Prostate gland (tissue), 2 donors: ENCODE results near the gene CEACAM3.

ENCODE experiments used
- CTCF ChIP-seq, 4 experiments: fragments of 200-600 bp in 2 of 4; fragments of 450-650 bp in 2 of 4; sonication (generic) in 2 of 4; IDR thresholded peaks; 1 replicate in 3 of 4; 2 replicates in 1 of 4; pipeline ENCODE4 v1.5.1; 2016 to 2019; ENCODE audit warnings: antibody characterized with exemption in 4 of 4, mild to moderate bottlenecking in 2 of 4, moderate library complexity in 2 of 4
- POLR2AphosphoS5 ChIP-seq: sonication (generic); formaldehyde crosslinking; IDR thresholded peaks from one replicate; pipeline ENCODE4 v1.6.1; 2017; ENCODE audit warnings: antibody characterized with exemption

- TF ChIP-seq POLR2AphosphoS5 (no peak), CTCF (IDR thresholded peaks at IDR 0.05) (no peak)
Measured at GRCh38 chr19:41811981-41812380, 15.6 kb downstream of the CEACAM3 start.
